Endometrium (tissue), 2 donors: ENCODE results near the gene ABCC3.
"Not testable (repeated sequence)": the region's sequence is repeated elsewhere in the genome, so short reads cannot be mapped to it uniquely, and the experiment has no call there.

Experiments used
- FAIRE-seq: peaks from 2 replicates; lab custom pipeline; 2012; peaks lifted over from hg19 to GRCh38; lab: Jason Lieb, UNC
- donor health status: control.
- donor health status: control.

ABCC3 gene

GRCh38 chr17:50666316-50666715 is 31.6 kb downstream of the ABCC3 start:
- FAIRE-seq, result no peak

- FAIRE-seq, result no peak
Measured at GRCh38 chr17:50667259-50668024, 32.8 kb downstream of the ABCC3 start.

- no peak for FAIRE-seq
Measured at GRCh38 chr17:50668025-50668837, 33.5 kb downstream of the ABCC3 start.

GRCh38 chr17:50668838-50669581 is 34.3 kb downstream of the ABCC3 start:
- FAIRE-seq, result no peak

- no peak for FAIRE-seq
Measured at GRCh38 chr17:50672071-50672470, 37.4 kb downstream of the ABCC3 start.

- FAIRE-seq, result no peak
Measured at GRCh38 chr17:50672831-50673551, 38.3 kb downstream of the ABCC3 start.

- no peak for FAIRE-seq
Measured at GRCh38 chr17:50675190-50675589, 40.5 kb downstream of the ABCC3 start.

GRCh38 chr17:50675627-50676026 is 40.9 kb downstream of the ABCC3 start:
- no peak for FAIRE-seq

- no peak for FAIRE-seq
Measured at GRCh38 chr17:50676065-50676975, 41.6 kb downstream of the ABCC3 start.

GRCh38 chr17:50677851-50678375 is 43.2 kb downstream of the ABCC3 start:
- FAIRE-seq, result no peak

GRCh38 chr17:50679008-50679544 is 44.4 kb downstream of the ABCC3 start:
- no peak for FAIRE-seq

GRCh38 chr17:50680126-50680525 is 45.4 kb downstream of the ABCC3 start:
- FAIRE-seq, result no peak

- FAIRE-seq, result not testable (repeated sequence)
Measured at GRCh38 chr17:50680543-50681262, 46.0 kb downstream of the ABCC3 start.

- no peak for FAIRE-seq
Measured at GRCh38 chr17:50681263-50682200, 46.9 kb downstream of the ABCC3 start.

- FAIRE-seq, result no peak
Measured at GRCh38 chr17:50682441-50682840, 47.8 kb downstream of the ABCC3 start.

GRCh38 chr17:50682938-50683337 is 48.3 kb downstream of the ABCC3 start:
- FAIRE-seq, result no peak

GRCh38 chr17:50683434-50684287 is 49.0 kb downstream of the ABCC3 start:
- FAIRE-seq, result no peak

GRCh38 chr17:50684288-50684611 is 49.6 kb downstream of the ABCC3 start:
- FAIRE-seq, result no peak
